PC-3 (cell line): ENCODE results near the gene EMX2. TPM values are rescaled to one million over a fixed set of nuclear protein-coding genes. Genes with fewer than 3 reads are reported as not detected.

Experiments
- ATAC-seq: fragments of 200-7000 bp; cut with Tn5 transposase; 2 replicates; pipeline ENCODE4 v1.9.1; 2020; ENCODE audit warnings: mild to moderate bottlenecking, moderate library complexity
- BruUV-seq: library from RNA; stranded (reverse); fragments of 400-500 nt; replicated peaks from 2 replicates; lab custom pipeline; 2021; lab: Mats Ljungman, UMichigan
- CTCF ChIA-PET: fragments of 300-600 bp; sonication (Branson Sonifier 250); formaldehyde crosslinking; loops from one replicate; lab custom pipeline; 2022; ENCODE audit warnings: antibody characterized with exemption; lab: Charles Lee
- POLR2A ChIA-PET: fragments of 300-600 bp; sonication (Branson Sonifier 250); formaldehyde crosslinking; loops from one replicate; lab custom pipeline; 2022; ENCODE audit warnings: antibody characterized with exemption; ENCODE audit not compliant: unreplicated experiment; lab: Charles Lee
- DNase-seq: peaks from one replicate; pipeline ENCODE4 v3.0.0-alpha.2; 2015
- H2AFZ ChIP-seq: fragments of 300-600 bp; sonication (generic); 2 replicates; pipeline ENCODE4 v1.6.0; 2016; ENCODE audit warnings: antibody characterized with exemption, low read length
- H3F3A ChIP-seq: fragments of 300-600 bp; sonication (generic); one replicate; pipeline ENCODE4 v1.6.0; 2017; ENCODE audit warnings: antibody characterized with exemption, low read length, control low read depth, mild to moderate bottlenecking; ENCODE audit not compliant: unreplicated experiment
- H3K27ac ChIP-seq: fragments of 300-600 bp; sonication (generic); 2 replicates; pipeline ENCODE4 v1.5.1; 2016; ENCODE audit warnings: mild to moderate bottlenecking, low read length
- H3K27me3 ChIP-seq: fragments of 300-600 bp; sonication (generic); 2 replicates; pipeline ENCODE4 v1.6.1; 2016; ENCODE audit warnings: low read length, mixed read lengths
- H3K36me3 ChIP-seq: fragments of 300-600 bp; sonication (generic); 2 replicates; pipeline ENCODE4 v1.6.1; 2016; ENCODE audit warnings: low read depth, mixed run types, low read length, mixed read lengths
- H3K4me1 ChIP-seq: fragments of 300-600 bp; sonication (generic); 2 replicates; pipeline ENCODE4 v1.5.1; 2016; ENCODE audit warnings: low read length; ENCODE audit not compliant: insufficient read depth
- H3K4me2 ChIP-seq: fragments of 300-600 bp; sonication (generic); 2 replicates; pipeline ENCODE4 v1.6.0; 2016; ENCODE audit warnings: low read length
- H3K4me3 ChIP-seq: fragments of 300-600 bp; sonication (generic); 2 replicates; pipeline ENCODE4 v1.5.1; 2016; ENCODE audit warnings: mild to moderate bottlenecking, low read length, mixed read lengths
- H3K79me2 ChIP-seq: fragments of 300-600 bp; sonication (generic); 2 replicates; pipeline ENCODE4 v1.6.1; 2017; ENCODE audit warnings: low read length, mixed read lengths
- H3K9ac ChIP-seq: fragments of 300-600 bp; sonication (generic); 2 replicates; pipeline ENCODE4 v1.6.0; 2016; ENCODE audit warnings: mild to moderate bottlenecking, low read length
- H3K9me2 ChIP-seq: fragments of 300-600 bp; sonication (generic); replicated peaks from 2 replicates; pipeline ENCODE4 v1.6.1; 2016; ENCODE audit warnings: mixed run types, low read length, mixed read lengths
- H3K9me3 ChIP-seq: fragments of 300-600 bp; sonication (generic); 2 replicates; pipeline ENCODE4 v1.6.1; 2016; ENCODE audit warnings: low read length, mixed read lengths
- H4K20me1 ChIP-seq: fragments of 300-600 bp; sonication (generic); 2 replicates; pipeline ENCODE4 v1.6.1; 2016; ENCODE audit warnings: low read length, mixed read lengths
- CTCF ChIP-seq: fragments of 300-600 bp; sonication (generic); conservative IDR thresholded peaks from 2 replicates; pipeline ENCODE4 v1.5.1; 2017; ENCODE audit warnings: antibody characterized with exemption, low read depth, mild to moderate bottlenecking, low read length
- EZH2 ChIP-seq: fragments of 300-600 bp; sonication (generic); IDR thresholded peaks from one replicate; pipeline ENCODE4 v1.6.1; 2017; ENCODE audit warnings: antibody characterized with exemption, mild to moderate bottlenecking, low read length; ENCODE audit not compliant: unreplicated experiment
- EZH2phosphoT487 ChIP-seq: fragments of 300-600 bp; sonication (generic); IDR thresholded peaks from 2 replicates; pipeline ENCODE4 v1.6.1; 2018; ENCODE audit warnings: mild to moderate bottlenecking, antibody characterized with exemption, low read length, borderline replicate concordance
- intact Hi-C: fragments of 100-400 bp; cut with micrococcal nuclease; formaldehyde crosslinking; loops from 2 replicates; pipeline ENCODE4 v1.9.0; 2023
- total RNA-seq: library from RNA; depleted of rRNA; stranded (reverse); fragments of >200 nt; gene quantifications from 2 replicates; pipeline ENCODE4 v1.2.3, GENCODE V29; 2014

Gene EMX2
- total RNA-seq, 1 experiment from 2014 or later: not detected

DNA sequence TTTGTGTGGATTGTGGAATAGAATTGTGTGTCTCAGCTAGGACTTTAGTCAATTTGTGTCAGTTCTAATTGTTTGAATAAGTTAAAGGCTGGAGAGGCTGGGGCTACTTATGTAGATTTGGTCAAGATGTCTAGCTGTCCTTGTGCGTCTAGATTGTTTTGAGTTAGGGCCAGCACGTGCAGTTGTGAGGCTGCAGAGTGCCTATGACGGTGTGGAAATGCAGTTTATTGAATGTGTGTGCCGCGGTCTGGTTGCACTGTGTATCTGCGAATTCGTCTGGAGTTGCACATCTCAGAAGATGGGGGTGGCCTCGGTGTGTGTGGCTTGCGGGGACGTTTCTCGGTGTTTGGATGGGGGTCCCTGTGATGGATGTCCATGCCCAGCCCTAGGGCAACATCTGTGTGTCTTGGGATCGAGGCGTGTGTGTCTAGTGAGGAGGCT lies 10.2 kb downstream of the EMX2 start:
- no peak for ATAC-seq
- H3K9me2 ChIP-seq: no peaks in the 10 kb centered on the region
- ChIA-PET CTCF (no interaction called here), POLR2A (no interaction called here)
- no peak overlapping the region for H3K27ac ChIP-seq
- H3K4me3 ChIP-seq: no peak overlapping the region
- no peak for DNase-seq
- H3K4me2 ChIP-seq: no peak overlapping the region
- H3F3A ChIP-seq: no peaks in the 10 kb centered on the region
- intact Hi-C loops: no loop called here
- no peak overlapping the region for H2AFZ ChIP-seq
- H3K9me3 ChIP-seq: no peaks in the 10 kb centered on the region
- H3K9ac ChIP-seq: no peak overlapping the region
- H3K4me1 ChIP-seq: no peaks in the 10 kb centered on the region
- H3K27me3 ChIP-seq: peaks cover 52% of the 10 kb centered on the region
- TF ChIP-seq EZH2phosphoT487 (no peak), CTCF (no peak), EZH2 (no peak)
- H4K20me1 ChIP-seq: no peaks in the 10 kb centered on the region
- no peaks in the 10 kb centered on the region for H3K79me2 ChIP-seq
- no TSS peak for BruUV-seq
- no peaks in the 10 kb centered on the region for H3K36me3 ChIP-seq

DNA sequence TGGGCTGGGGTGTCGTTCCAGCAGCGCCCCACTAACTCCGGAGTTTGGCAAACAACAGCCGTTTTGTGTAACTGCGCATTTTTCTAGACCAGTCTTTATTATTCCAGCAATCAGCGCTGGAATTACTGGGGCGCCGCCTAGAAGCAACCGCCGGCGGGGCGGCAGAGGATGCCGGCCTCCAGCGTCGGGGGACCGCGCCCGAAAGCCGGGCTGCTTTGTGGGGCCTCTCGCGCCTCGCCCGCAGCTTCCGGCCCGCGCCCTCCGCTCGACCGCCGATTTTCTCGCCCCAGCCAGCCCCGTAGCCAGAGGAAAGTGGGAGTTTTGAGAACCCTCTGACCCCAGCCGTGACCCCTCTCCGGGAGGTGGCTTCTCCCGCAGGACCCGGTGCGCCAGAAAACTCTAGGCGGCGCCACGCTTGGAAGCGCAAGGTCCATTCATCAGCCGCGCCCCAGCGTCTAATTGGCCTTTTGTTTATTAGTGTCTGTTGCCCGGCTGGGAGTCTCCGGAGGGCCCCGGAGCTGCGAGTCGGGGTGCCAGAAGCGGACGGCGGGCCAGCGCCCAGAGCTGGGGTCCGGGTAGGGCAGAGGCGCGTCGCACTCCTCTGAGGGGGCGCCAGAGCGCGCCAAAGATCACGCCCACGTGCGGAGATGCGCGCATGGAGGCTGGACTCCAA lies 10.7 kb downstream of the EMX2 start:
- no peak for DNase-seq
- H3K27me3 ChIP-seq: peaks cover 47% of the 10 kb centered on the region
- no peaks in the 10 kb centered on the region for H3K4me1 ChIP-seq
- H3K9me3 ChIP-seq: no peaks in the 10 kb centered on the region
- no peaks in the 10 kb centered on the region for H3K36me3 ChIP-seq
- H2AFZ ChIP-seq: no peak overlapping the region
- no peaks in the 10 kb centered on the region for H3K79me2 ChIP-seq
- ATAC-seq: no peak
- POLR2A ChIA-PET: no interaction called here
- no peaks in the 10 kb centered on the region for H3F3A ChIP-seq
- no peaks in the 10 kb centered on the region for H4K20me1 ChIP-seq
- TF ChIP-seq CTCF: no peak
- no peak for TF ChIP-seq EZH2
- no peak for TF ChIP-seq EZH2phosphoT487
- no peaks in the 10 kb centered on the region for H3K9me2 ChIP-seq
- intact Hi-C loops: no loop called here
- H3K9ac ChIP-seq: no peak overlapping the region
- no peak overlapping the region for H3K4me3 ChIP-seq
- H3K4me2 ChIP-seq: no peak overlapping the region
- BruUV-seq: no TSS peak
- CTCF ChIA-PET: no interaction called here
- no peak overlapping the region for H3K27ac ChIP-seq

GRCh38 chr10:117553815-117554172 lies 11.2 kb downstream of the EMX2 start:
- H3K4me1 ChIP-seq: no peaks in the 10 kb centered on the region
- ATAC-seq: no peak
- H2AFZ ChIP-seq: no peak overlapping the region
- H3K27ac ChIP-seq: no peak overlapping the region
- intact Hi-C loops: no loop called here
- H3K4me3 ChIP-seq: no peak overlapping the region
- no peaks in the 10 kb centered on the region for H3F3A ChIP-seq
- H3K36me3 ChIP-seq: no peaks in the 10 kb centered on the region
- ChIA-PET POLR2A (no interaction called here), CTCF (no interaction called here)
- BruUV-seq: no TSS peak
- H3K4me2 ChIP-seq: no peak overlapping the region
- H3K9me2 ChIP-seq: no peaks in the 10 kb centered on the region
- DNase-seq: no peak
- no peaks in the 10 kb centered on the region for H3K9me3 ChIP-seq
- H3K27me3 ChIP-seq: peaks cover 42% of the 10 kb centered on the region
- H4K20me1 ChIP-seq: no peaks in the 10 kb centered on the region
- TF ChIP-seq CTCF (no peak), EZH2phosphoT487 (no peak), EZH2 (no peak)
- no peaks in the 10 kb centered on the region for H3K79me2 ChIP-seq
- no peak overlapping the region for H3K9ac ChIP-seq
